CD4-positive, alpha-beta memory T cell (primary cell): ENCODE data around the gene CPNE1. TPM values are rescaled to one million over a fixed set of nuclear protein-coding genes. Genes with fewer than 3 reads are reported as not detected.

ENCODE experiments used
- CTCF ChIA-PET: fragments of 350-600 bp; sonication (Branson Sonifier 250); formaldehyde crosslinking; loops from one replicate; lab custom pipeline; 2021; ENCODE audit warnings: inconsistent platforms; ENCODE audit not compliant: partially characterized antibody; lab: Charles Lee
- POLR2A ChIA-PET: fragments of 350-600 bp; sonication (Branson Sonifier 250); formaldehyde crosslinking; loops from one replicate; lab custom pipeline; 2021; ENCODE audit not compliant: partially characterized antibody; lab: Charles Lee
- DNase-seq, 5 donors: peaks; one replicate each; pipeline versions ENCODE4 v3.0.0 to v3.0.0-alpha.2; 2020 to 2022; ENCODE audit warnings: mixed read lengths in 1 of 5
- H3K27ac ChIP-seq: one replicate; pipeline ENCODE4 v1.7.0; 2013; ENCODE audit warnings: low read depth, low read length
- H3K27me3 ChIP-seq: 2 replicates; pipeline ENCODE4 v1.7.0; 2013; ENCODE audit warnings: mild to moderate bottlenecking, low read length, moderate library complexity; ENCODE audit not compliant: insufficient read depth
- H3K36me3 ChIP-seq: 2 replicates; pipeline ENCODE4 v1.7.0; 2013; ENCODE audit warnings: mild to moderate bottlenecking, low read length, moderate library complexity; ENCODE audit not compliant: insufficient read depth
- H3K4me1 ChIP-seq: 2 replicates; pipeline ENCODE4 v1.7.0; 2013; ENCODE audit warnings: mild to moderate bottlenecking, low read length, moderate library complexity; ENCODE audit not compliant: insufficient read depth
- H3K4me3 ChIP-seq, 2 donors: one replicate each; pipeline ENCODE4 v1.7.0; 2013; ENCODE audit warnings: low read length in 2 of 2, mild to moderate bottlenecking in 1 of 2
- H3K9me3 ChIP-seq, 2 donors: one replicate each; pipeline ENCODE4 v1.7.0; 2013; ENCODE audit warnings: low read length in 2 of 2, control low read depth in 1 of 2; ENCODE audit not compliant: control insufficient read depth in 1 of 2
- H3K27ac Mint-ChIP-seq, 7 donors: one replicate each; pipeline ENCODE4 v1.8.0; 2020 to 2021; ENCODE audit warnings: mixed read lengths in 7 of 7, mild to moderate bottlenecking in 6 of 7, inconsistent platforms in 3 of 7, moderate library complexity in 3 of 7
- H3K27me3 Mint-ChIP-seq, 2 donors: one replicate each; pipeline ENCODE4 v1.8.0; 2020 to 2021; ENCODE audit warnings: mixed read lengths in 2 of 2
- H3K36me3 Mint-ChIP-seq, 2 donors: one replicate each; pipeline ENCODE4 v1.8.0; 2020 to 2021; ENCODE audit warnings: mixed read lengths in 2 of 2, inconsistent platforms in 1 of 2, mild to moderate bottlenecking in 1 of 2
- H3K4me1 Mint-ChIP-seq, 4 donors: one replicate each; pipeline ENCODE4 v1.8.0; 2020 to 2021; ENCODE audit warnings: mixed read lengths in 4 of 4, mild to moderate bottlenecking in 1 of 4
- H3K4me3 Mint-ChIP-seq, 8 donors: one replicate each; pipeline ENCODE4 v1.8.0; 2020 to 2021; ENCODE audit warnings: mixed read lengths in 8 of 8, mild to moderate bottlenecking in 7 of 8, moderate library complexity in 6 of 8, inconsistent platforms in 3 of 8
- H3K9me3 Mint-ChIP-seq, 8 donors: one replicate each; pipeline ENCODE4 v1.8.0; 2020 to 2021; ENCODE audit warnings: mixed read lengths in 8 of 8, mild to moderate bottlenecking in 5 of 8, inconsistent platforms in 3 of 8, moderate library complexity in 1 of 8
- intact Hi-C: fragments of 100-400 bp; cut with micrococcal nuclease; formaldehyde crosslinking; loops from one replicate; pipeline ENCODE4 v1.15.1; 2023
- polyA plus RNA-seq, 2 donors: library from polyadenylated mRNA; unstranded; fragments of 300-500 nt; fragmentation: Illumina TruSeq; gene quantifications; one replicate each; pipeline ENCODE4 v1.2.3, GENCODE V29; 2021
- total RNA-seq, 2 experiments: library from RNA; stranded (reverse); gene quantifications; one replicate each; pipeline ENCODE4 v1.2.3, GENCODE V29; 2021

CPNE1 gene
- total and polyA plus RNA-seq, 4 experiments from 2014 or later, result 305 to 353 (median 329) TPM

DNA sequence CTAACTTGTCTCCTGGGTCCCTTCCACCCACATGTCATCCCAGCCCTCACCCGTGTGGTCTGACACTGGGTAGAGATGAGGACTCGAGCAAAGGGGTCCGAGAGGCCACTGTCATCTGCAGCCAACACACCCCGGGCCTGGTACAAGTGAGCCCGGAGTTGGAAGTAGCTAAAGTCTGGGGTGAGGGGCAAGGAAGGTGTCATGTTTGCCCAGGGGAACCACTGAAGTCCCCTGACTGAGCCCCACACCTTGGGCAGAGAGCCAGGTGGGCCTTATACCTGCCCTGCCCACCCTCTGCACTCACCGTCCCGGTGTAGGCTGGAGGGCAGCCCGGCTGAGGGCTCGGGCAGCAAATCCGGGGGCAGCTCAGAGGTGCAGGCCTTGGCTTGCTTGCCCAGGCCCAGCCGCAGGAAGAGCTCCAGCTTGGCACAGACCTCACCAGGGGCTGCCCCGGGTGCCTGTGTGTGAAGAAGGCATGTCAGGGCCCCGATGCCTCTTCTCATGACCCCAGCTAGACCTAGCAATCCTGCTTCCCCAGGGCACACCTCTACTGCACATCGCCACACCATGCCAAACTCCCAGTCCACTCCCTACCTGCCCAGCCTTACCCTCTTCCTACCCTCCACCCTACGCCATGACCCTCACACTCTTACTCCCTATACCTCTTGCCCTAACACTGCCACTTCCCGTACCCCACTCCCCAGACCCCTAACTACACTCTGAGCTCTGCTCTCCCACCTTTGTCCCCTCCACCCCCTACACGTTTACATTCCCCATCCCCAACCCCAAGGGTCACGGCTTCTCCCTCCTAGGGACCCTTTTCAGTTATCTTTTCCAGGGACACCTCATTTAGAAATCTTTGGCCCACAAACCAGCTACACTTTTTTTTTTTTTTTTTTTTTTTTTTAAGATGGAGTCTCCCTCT lies 80.8 kb downstream of the CPNE1 start:
- H3K36me3 Mint-ChIP-seq, result no peaks in the 10 kb centered on the region
- intact Hi-C loops, result no loop called here
- Histone ChIP-seq H3K4me3 (no peak overlapping the region), H3K36me3 (no peaks in the 10 kb centered on the region), H3K27me3 (no peaks in the 10 kb centered on the region), H3K4me1 (no peaks in the 10 kb centered on the region), H3K9me3 (no peaks in the 10 kb centered on the region), H3K27ac (no peak overlapping the region)
- ChIA-PET CTCF (no interaction called here), POLR2A (no interaction called here)
- peaks cover 0 to 2% of the 10 kb centered on the region in 2 donors for H3K27me3 Mint-ChIP-seq
- no peaks in the 10 kb centered on the region for H3K4me1 Mint-ChIP-seq
- no peak overlapping the region for H3K4me3 Mint-ChIP-seq
- H3K27ac Mint-ChIP-seq, result no peak overlapping the region
- peaks cover 0 to 12% (median 10%) of the 10 kb centered on the region in 8 donors for H3K9me3 Mint-ChIP-seq
- no peak for DNase-seq

DNA sequence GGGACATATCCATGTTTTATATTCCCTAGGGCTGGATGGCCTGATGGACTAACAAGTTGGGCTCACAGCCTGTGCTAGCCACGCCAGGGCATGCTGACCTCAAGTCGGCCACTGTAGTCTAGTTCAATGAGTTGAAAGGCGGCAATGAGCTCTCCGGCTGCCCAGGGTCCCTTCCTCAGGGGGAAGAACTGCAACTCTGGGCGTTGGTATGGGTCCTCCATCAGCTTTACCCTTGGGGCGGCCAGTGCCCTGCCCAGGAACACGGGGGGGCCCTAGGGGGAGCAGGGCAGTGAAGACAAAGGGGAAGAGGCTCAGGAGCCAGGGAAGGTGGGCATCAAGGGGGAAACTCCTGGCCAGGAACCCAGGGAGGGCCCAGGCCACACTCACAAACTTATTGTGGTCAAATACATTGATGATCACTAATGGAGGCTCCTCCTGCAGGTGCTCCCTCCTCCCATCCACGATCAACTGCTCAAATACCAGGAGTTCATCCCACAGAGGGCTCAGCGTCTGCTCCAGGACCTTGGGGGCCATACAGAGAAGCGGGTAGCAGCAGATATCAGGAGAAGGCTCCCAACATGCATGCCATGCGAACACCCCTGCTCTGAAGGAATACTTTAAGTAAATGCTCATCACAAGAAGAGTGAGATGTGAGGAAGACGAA lies 81.8 kb downstream of the CPNE1 start:
- no peaks in the 10 kb centered on the region for H3K27me3 ChIP-seq
- ChIA-PET CTCF (no interaction called here), POLR2A (no interaction called here)
- H3K36me3 ChIP-seq, result no peaks in the 10 kb centered on the region
- H3K4me1 ChIP-seq, result no peaks in the 10 kb centered on the region
- Mint-ChIP-seq H3K36me3 (no peaks in the 10 kb centered on the region), H3K9me3 (peaks cover 0 to 12% (median 10%) of the 10 kb centered on the region in 8 donors), H3K27me3 (peaks cover 0 to 2% of the 10 kb centered on the region in 2 donors), H3K4me1 (no peaks in the 10 kb centered on the region), H3K4me3 (no peak overlapping the region), H3K27ac (no peak overlapping the region)
- H3K4me3 ChIP-seq, result no peak overlapping the region
- DNase-seq, result no peak
- no peaks in the 10 kb centered on the region for H3K9me3 ChIP-seq
- intact Hi-C loops, result no loop called here
- H3K27ac ChIP-seq, result no peak overlapping the region

DNA sequence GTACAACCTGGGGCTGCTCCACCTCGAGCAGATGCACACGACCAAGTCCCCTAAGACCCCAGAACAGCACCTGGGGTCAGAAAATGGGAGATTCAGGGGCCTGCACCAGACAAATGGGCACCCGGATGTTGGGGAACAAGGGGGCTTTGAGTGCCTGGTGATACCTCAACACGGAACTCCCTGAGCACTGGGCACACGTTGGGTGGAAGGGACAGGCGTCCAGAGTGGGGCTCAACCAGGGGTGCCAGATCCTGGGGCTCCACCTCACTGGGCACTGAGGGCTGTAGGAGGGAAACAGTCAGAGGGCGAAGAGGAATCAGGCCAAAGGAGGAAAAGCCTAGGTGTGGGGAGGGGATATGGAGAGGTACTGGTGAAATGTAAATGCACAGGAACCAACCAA lies 82.6 kb downstream of the CPNE1 start:
- Mint-ChIP-seq H3K27me3 (peaks cover 0 to 2% of the 10 kb centered on the region in 2 donors), H3K4me3 (no peak overlapping the region), H3K4me1 (no peaks in the 10 kb centered on the region), H3K27ac (no peak overlapping the region), H3K36me3 (no peaks in the 10 kb centered on the region), H3K9me3 (peaks cover 0 to 12% (median 10%) of the 10 kb centered on the region in 8 donors)
- Histone ChIP-seq H3K27me3 (no peaks in the 10 kb centered on the region), H3K9me3 (no peaks in the 10 kb centered on the region), H3K36me3 (no peaks in the 10 kb centered on the region), H3K27ac (no peak overlapping the region), H3K4me3 (no peak overlapping the region), H3K4me1 (no peaks in the 10 kb centered on the region)
- ChIA-PET POLR2A (no interaction called here), CTCF (interaction anchor here (1.0 to 1.4 kb wide), 2 partner anchors 19 to 143 kb away, joined by 3 read pairs; no protein-coding TSS in a partner anchor)
- no peak for DNase-seq
- intact Hi-C loops, result no loop called here

DNA sequence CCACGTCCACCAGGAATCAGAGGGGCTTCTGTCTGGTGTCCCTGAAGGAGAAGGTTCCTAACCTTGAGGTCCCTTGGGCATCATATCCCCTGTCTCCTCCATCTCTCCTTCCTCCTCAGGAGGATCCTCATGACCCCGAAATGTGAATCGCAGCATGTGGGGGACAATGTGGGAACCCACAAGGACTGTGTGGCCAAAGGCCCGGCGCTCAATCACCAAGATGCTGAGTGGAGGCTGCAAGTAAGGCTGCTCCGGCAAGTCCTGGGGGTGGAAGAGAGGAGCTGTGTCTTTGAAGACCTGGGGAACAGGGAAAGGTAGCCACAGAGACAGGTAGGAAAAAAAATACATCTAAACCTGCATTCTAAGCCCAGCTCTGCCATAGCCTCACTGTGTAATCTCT lies 85.5 kb downstream of the CPNE1 start:
- H3K9me3 ChIP-seq, result no peaks in the 10 kb centered on the region
- ChIA-PET CTCF (no interaction called here), POLR2A (interaction anchor here (0.5 kb wide), 1 partner anchor 1765 kb away, joined by 3 read pairs; no protein-coding TSS in a partner anchor)
- Mint-ChIP-seq H3K4me1 (no peaks in the 10 kb centered on the region), H3K27me3 (peaks cover 0 to 2% of the 10 kb centered on the region in 2 donors), H3K36me3 (no peaks in the 10 kb centered on the region), H3K9me3 (peaks cover 0 to 19% (median 11%) of the 10 kb centered on the region in 8 donors), H3K4me3 (no peak overlapping the region), H3K27ac (no peak overlapping the region)
- H3K4me3 ChIP-seq, result no peak overlapping the region
- no peak for DNase-seq
- H3K27me3 ChIP-seq, result no peaks in the 10 kb centered on the region
- H3K36me3 ChIP-seq, result no peaks in the 10 kb centered on the region
- no peak overlapping the region for H3K27ac ChIP-seq
- no peaks in the 10 kb centered on the region for H3K4me1 ChIP-seq
- intact Hi-C loops, result no loop called here

DNA sequence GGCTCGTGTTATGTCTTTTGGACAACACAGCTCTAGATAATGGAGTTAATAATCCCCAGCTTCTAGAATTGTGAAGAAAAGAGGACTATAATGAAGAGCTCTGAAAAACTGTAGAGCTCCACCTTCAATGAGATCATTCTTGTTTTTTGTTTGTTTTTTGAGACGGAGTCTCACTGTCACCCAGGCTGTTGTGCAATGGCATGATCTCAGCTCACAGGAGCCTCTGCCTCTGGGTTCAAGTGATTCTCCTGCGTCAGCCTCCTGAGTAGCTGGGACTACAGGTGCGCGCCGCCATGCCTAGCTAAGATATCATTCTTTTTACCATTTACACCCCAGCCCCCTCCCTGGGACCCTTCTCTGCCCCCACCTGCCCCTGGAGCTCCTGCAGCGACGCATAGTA lies 86.2 kb downstream of the CPNE1 start:
- Mint-ChIP-seq H3K27ac (no peak overlapping the region), H3K36me3 (no peaks in the 10 kb centered on the region), H3K9me3 (peaks cover 0 to 23% (median 14%) of the 10 kb centered on the region in 8 donors), H3K4me3 (no peak overlapping the region), H3K27me3 (peaks cover 0 to 2% of the 10 kb centered on the region in 2 donors), H3K4me1 (no peaks in the 10 kb centered on the region)
- no peak for DNase-seq
- CTCF ChIA-PET, result no interaction called here
- no peaks in the 10 kb centered on the region for H3K36me3 ChIP-seq
- intact Hi-C loops, result no loop called here
- POLR2A ChIA-PET, result no interaction called here
- no peak overlapping the region for H3K4me3 ChIP-seq
- H3K27ac ChIP-seq, result no peak overlapping the region
- no peaks in the 10 kb centered on the region for H3K9me3 ChIP-seq
- no peaks in the 10 kb centered on the region for H3K27me3 ChIP-seq
- H3K4me1 ChIP-seq, result no peaks in the 10 kb centered on the region

DNA sequence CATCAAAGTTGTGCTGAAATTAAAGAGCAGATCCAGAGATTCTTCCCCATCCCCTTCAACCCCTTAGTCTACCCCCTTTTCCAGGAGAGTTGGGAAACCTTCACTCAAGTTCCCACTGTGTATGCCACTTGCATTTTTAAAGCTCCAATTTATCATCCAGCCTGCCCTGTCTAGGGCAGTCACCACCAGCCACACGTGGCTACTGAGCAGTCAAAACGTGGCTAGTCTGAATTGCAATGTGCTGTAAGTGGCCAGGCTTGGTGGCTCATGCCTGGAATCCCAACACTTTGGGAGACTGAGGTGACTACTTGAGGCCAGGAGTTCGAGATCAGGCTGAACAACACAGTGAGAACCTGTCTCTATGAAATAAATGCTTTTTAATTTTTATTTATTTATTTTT lies 87.9 kb downstream of the CPNE1 start:
- H3K4me3 Mint-ChIP-seq, result no peak overlapping the region

More for the DNA sequence above, 87.9 kb downstream of the CPNE1 start:
- H3K4me1 Mint-ChIP-seq, result no peaks in the 10 kb centered on the region
- no peak overlapping the region for H3K27ac ChIP-seq
- ChIA-PET POLR2A (no interaction called here), CTCF (no interaction called here)
- peaks cover 0 to 2% of the 10 kb centered on the region in 2 donors for H3K36me3 Mint-ChIP-seq
- no peaks in the 10 kb centered on the region for H3K4me1 ChIP-seq
- H3K36me3 ChIP-seq, result no peaks in the 10 kb centered on the region
- no peak overlapping the region for H3K4me3 ChIP-seq
- H3K27me3 Mint-ChIP-seq, result no peaks in the 10 kb centered on the region
- intact Hi-C loops, result no loop called here
- peaks cover 0 to 29% (median 19%) of the 10 kb centered on the region in 8 donors for H3K9me3 Mint-ChIP-seq
- no peak overlapping the region for H3K27ac Mint-ChIP-seq
- no peaks in the 10 kb centered on the region for H3K27me3 ChIP-seq
- no peak for DNase-seq
- no peaks in the 10 kb centered on the region for H3K9me3 ChIP-seq
